ENCODE results near the gene SC5D. TPM values are rescaled to one million over a fixed set of nuclear protein-coding genes. Genes with fewer than 3 reads are reported as not detected.

SC5D gene
- total and polyA plus RNA-seq, 2 of the 4 experiments (the other 2 are of a cell fraction) = 21.3 to 21.7 TPM

GRCh38 chr11:121246769-121247035 lies 45.9 kb upstream of the SC5D start (continued):
- TF ChIP-seq RFX5 (IDR thresholded peaks at IDR 0.05; ENCODE audit: low read depth, low read length) (no peak), MXI1 (IDR thresholded peaks at IDR 0.05; ENCODE audit: borderline replicate concordance, low read depth, low read length) (no peak)

- dilution Hi-C loops (cut with HindIII; ENCODE audit: low sequenced_read_pairs, unreplicated experiment) = no loop called here
Measured at GRCh38 chr11:121248496-121248895, 44.1 kb upstream of the SC5D start.

More at GRCh38 chr11:121248496-121248895, 44.1 kb upstream of the SC5D start:
- no peak overlapping the region for H3K4ac ChIP-seq (ENCODE audit: low read depth, low read length)
- no peaks in the 10 kb centered on the region for H3K4me1 ChIP-seq (ENCODE audit: control insufficient read depth, insufficient read depth, low read length)
- H2BK20ac ChIP-seq (ENCODE audit: low read depth, low read length) = no peak overlapping the region
- no peaks in the 10 kb centered on the region for H3K9me3 ChIP-seq (ENCODE audit: control insufficient read depth, insufficient read depth, low read length)
- H2BK15ac ChIP-seq (ENCODE audit: low read depth, low read length) = no peak overlapping the region
- H2AFZ ChIP-seq (replicated peaks; ENCODE audit: low read length, poor library complexity) = no peak overlapping the region
- WGBS, 2 experiments (ENCODE audit: extremely low coverage in 2 of 2, insufficient read length in 1 of 2) = 56% methylated on average over 1 of the region's 4 CpGs; no CpG with 5 or more reads in 1 of the 2 experiments
- H3K14ac ChIP-seq (replicated peaks; ENCODE audit: low read depth, low read length) = no peak overlapping the region
- ChIA-PET POLR2A (ENCODE audit: unreplicated experiment) (no interaction called here), CTCF (interaction anchor here (1.2 kb wide), 1 partner anchor 286 kb away, joined by 3 read pairs; no protein-coding TSS in a partner anchor)
- intact Hi-C loops (cut with micrococcal nuclease) (loop anchor here (2.0 to 5.0 kb wide), 2 partner anchors 70 to 1259 kb away; no protein-coding TSS in a partner anchor), in situ Hi-C loops (cut with MboI; ENCODE audit: low sequenced_read_pairs) (no loop called here)
- H3K4me3 ChIP-seq (ENCODE audit: insufficient read depth, low read depth, low read length) = no peak overlapping the region
- DNase-seq (no peak), ATAC-seq (ENCODE audit: low read depth) (no peak)
- no peaks in the 10 kb centered on the region for H3K9me1 ChIP-seq (ENCODE audit: insufficient read depth, low read length)
- no peak overlapping the region for H4K5ac ChIP-seq (ENCODE audit: low read depth, low read length)
- no peak overlapping the region for H3K4me2 ChIP-seq (ENCODE audit: low read depth, low read length)
- no peak overlapping the region for H2AK5ac ChIP-seq (ENCODE audit: low read depth, low read length)
- H3K18ac ChIP-seq (ENCODE audit: low read depth, low read length) = no peak overlapping the region
- no TSS peak for BruUV-seq (replicated peaks)
- H4K8ac ChIP-seq (ENCODE audit: low read depth in 2 of 2, low read length in 2 of 2) = no peak overlapping the region
- no peaks in the 10 kb centered on the region for H3K79me1 ChIP-seq (ENCODE audit: low read depth in 1 of 2, low read length in 2 of 2)
- H2BK5ac ChIP-seq (ENCODE audit: low read depth, low read length, poor library complexity, severe bottlenecking) = no peak overlapping the region
- H4K20me1 ChIP-seq (ENCODE audit: insufficient read depth, low read length) = no peaks in the 10 kb centered on the region
- no peak for TF ChIP-seq USF2 (IDR thresholded peaks at IDR 0.05; ENCODE audit: low read depth, low read length)
- TF ChIP-seq CHD1 (IDR thresholded peaks at IDR 0.05; ENCODE audit: low read depth, low read length) = no peak
- TF ChIP-seq SMC3 (IDR thresholded peaks at IDR 0.05; ENCODE audit: low read depth, low read length) = no peak
- TF ChIP-seq MAFK (IDR thresholded peaks at IDR 0.05; ENCODE audit: low read depth, low read length) = no peak
- TF ChIP-seq NFE2L2 (IDR thresholded peaks at IDR 0.05; ENCODE audit: low read depth, low read length) = no peak
- TF ChIP-seq MXI1 (IDR thresholded peaks at IDR 0.05; ENCODE audit: borderline replicate concordance, low read depth, low read length) = no peak
- TF ChIP-seq RFX5 (IDR thresholded peaks at IDR 0.05; ENCODE audit: low read depth, low read length) = no peak
- no peak for TF ChIP-seq POLR2A (IDR thresholded peaks at IDR 0.05; ENCODE audit: low read depth, low read length)
- TF ChIP-seq CEBPB (IDR thresholded peaks at IDR 0.05; ENCODE audit: low read depth, low read length) = no peak
- no peak for TF ChIP-seq RAD21 (IDR thresholded peaks at IDR 0.05; ENCODE audit: low read length)
- TF ChIP-seq FOS (IDR thresholded peaks at IDR 0.05; ENCODE audit: low read depth, low read length) = no peak
- no peak for TF ChIP-seq CTCF (conservative IDR thresholded peaks at IDR 0.05; ENCODE audit: low read depth, low read length)
- TF ChIP-seq BHLHE40 (IDR thresholded peaks at IDR 0.05; ENCODE audit: low read depth, low read length) = no peak
- no peak for TF ChIP-seq MAZ (IDR thresholded peaks at IDR 0.05; ENCODE audit: borderline replicate concordance, low read depth, low read length)
- no peak overlapping the region for H3K23ac ChIP-seq (ENCODE audit: low read depth, low read length)
- H4K91ac ChIP-seq (ENCODE audit: insufficient read depth, low read depth, low read length) = no peak overlapping the region
- no peak overlapping the region for H3K56ac ChIP-seq (ENCODE audit: extremely low read depth, insufficient read depth, low read length)
- no peak overlapping the region for H2BK120ac ChIP-seq (ENCODE audit: low read depth, low read length)
- no peak overlapping the region for H2AK9ac ChIP-seq (replicated peaks; ENCODE audit: low read depth, low read length, poor library complexity)
- H3K36me3 ChIP-seq (ENCODE audit: control insufficient read depth, insufficient read depth, low read length) = no peaks in the 10 kb centered on the region
- no peak overlapping the region for H3K27ac ChIP-seq (ENCODE audit: insufficient read depth, low read length)
- H3K27me3 ChIP-seq (ENCODE audit: control insufficient read depth, insufficient read depth, low read length) = peaks cover 2% of the 10 kb centered on the region
- no peak overlapping the region for H3K9ac ChIP-seq (ENCODE audit: low read depth, low read length)
